HepG2 (cell line): ENCODE results near the gene PRM2. TPM values are rescaled to one million over a fixed set of nuclear protein-coding genes. Genes with fewer than 3 reads are reported as not detected.
A peak's percentile ranks its signal among the peaks of the same experiment; 100 is the strongest.

ENCODE experiments used
- ARNT ChIP-seq: fragments of 450-650 bp; IDR thresholded peaks from 2 replicates; pipeline ENCODE4 v1.6.1; 2017
- GABPA ChIP-seq, 2 experiments: IDR thresholded peaks; 2 replicates each; pipeline ENCODE4 v1.6.1; 2011 to 2016; ENCODE audit warnings: low read depth in 2 of 2, low read length in 1 of 2, missing biosample characterization in 1 of 2, missing genetic modification characterization in 1 of 2
- GLI4 ChIP-seq: sonication (generic); formaldehyde crosslinking; IDR thresholded peaks from 2 replicates; pipeline ENCODE4 v1.5.1; 2020; ENCODE audit warnings: missing genetic modification reagents, mild to moderate bottlenecking, moderate library complexity, borderline replicate concordance
- IRX3 ChIP-seq: sonication (generic); formaldehyde crosslinking; IDR thresholded peaks from 2 replicates; pipeline ENCODE4 v1.8.1; 2023; ENCODE audit warnings: mild to moderate bottlenecking, low read depth, missing genetic modification reagents, borderline replicate concordance
- NFKBIZ ChIP-seq: IDR thresholded peaks from 2 replicates; pipeline ENCODE4 v1.6.1; 2018; ENCODE audit warnings: missing genetic modification reagents, missing compliant biosample characterization
- SCMH1 ChIP-seq: sonication (generic); formaldehyde crosslinking; IDR thresholded peaks from 2 replicates; pipeline ENCODE4 v1.9.0; 2021; ENCODE audit warnings: missing genetic modification reagents, mild to moderate bottlenecking, borderline replicate concordance
- ZNF333 ChIP-seq: sonication (generic); formaldehyde crosslinking; IDR thresholded peaks from 2 replicates; pipeline ENCODE4 v1.4.0; 2020; ENCODE audit warnings: mild to moderate bottlenecking, missing genetic modification reagents, borderline replicate concordance
- ZNF549 ChIP-seq: sonication (generic); formaldehyde crosslinking; IDR thresholded peaks from 2 replicates; pipeline ENCODE4 v1.5.0; 2020; ENCODE audit warnings: missing genetic modification reagents
- ZNF775 ChIP-seq: sonication (generic); formaldehyde crosslinking; IDR thresholded peaks from 2 replicates; pipeline ENCODE4 v1.4.0; 2020; ENCODE audit warnings: missing genetic modification reagents, mild to moderate bottlenecking, moderate library complexity, borderline replicate concordance
- ZNF782 ChIP-seq: sonication (generic); formaldehyde crosslinking; IDR thresholded peaks from 2 replicates; pipeline ENCODE4 v1.4.0; 2020; ENCODE audit warnings: missing genetic modification reagents, mild to moderate bottlenecking, borderline replicate concordance
- ZNF891 ChIP-seq: sonication (generic); formaldehyde crosslinking; IDR thresholded peaks from 2 replicates; pipeline ENCODE4 v1.5.0; 2020; ENCODE audit warnings: mild to moderate bottlenecking, missing genetic modification reagents
- polyA plus RNA-seq, 8 experiments: library from polyadenylated mRNA; depleted of rRNA in 3 of 8; stranded (reverse) in 7 of 8; unstranded in 1 of 8; fragments of >200 nt; fragmentation: Illumina TruSeq in 4 of 8; extraction: Trizol in 4 of 8; gene quantifications; 2 replicates each; pipeline versions ENCODE4 v1.2.1 to v1.2.3, GENCODE V29; 2011 to 2016; ENCODE audit warnings: low read depth in 4 of 8, missing spikeins in 1 of 8, mixed read lengths in 1 of 8; ENCODE audit not compliant: insufficient read depth in 1 of 8
- total RNA-seq, 5 experiments: library from RNA; depleted of rRNA; stranded (reverse); fragments of >200 nt; fragmentation: Illumina TruSeq; extraction: Trizol; gene quantifications; 2 replicates each; pipeline ENCODE4 v1.2.3, GENCODE V29; 2016; ENCODE audit warnings: low read depth in 1 of 5
- TF ChIP-seq, protein P1 (sequence below): sonication (generic); formaldehyde crosslinking; IDR thresholded peaks from 2 replicates; pipeline ENCODE4 v1.4.0; 2020; ENCODE audit warnings: missing genetic modification reagents, borderline replicate concordance
- TF ChIP-seq, protein P2 (sequence below): sonication (generic); formaldehyde crosslinking; IDR thresholded peaks from 2 replicates; pipeline ENCODE4 v1.8.1; 2023; ENCODE audit warnings: mild to moderate bottlenecking, missing genetic modification reagents
- TF ChIP-seq, protein P3 (sequence below): IDR thresholded peaks from 2 replicates; pipeline ENCODE4 v1.6.1; 2016
- TF ChIP-seq, protein P4 (sequence below): sonication (generic); formaldehyde crosslinking; IDR thresholded peaks from 2 replicates; pipeline ENCODE4 v1.4.0; 2020; ENCODE audit warnings: missing genetic modification reagents
- TF ChIP-seq, protein P5 (sequence below): sonication (generic); formaldehyde crosslinking; IDR thresholded peaks from 2 replicates; pipeline ENCODE4 v1.5.0; 2020; ENCODE audit warnings: mild to moderate bottlenecking, missing genetic modification reagents, borderline replicate concordance

Gene PRM2
- total and polyA plus RNA-seq, 2 of the 13 experiments (the other 11 are each of a cell fraction or from before 2014, with no cell fraction given), result 0.54 TPM; not detected in 1

DNA sequence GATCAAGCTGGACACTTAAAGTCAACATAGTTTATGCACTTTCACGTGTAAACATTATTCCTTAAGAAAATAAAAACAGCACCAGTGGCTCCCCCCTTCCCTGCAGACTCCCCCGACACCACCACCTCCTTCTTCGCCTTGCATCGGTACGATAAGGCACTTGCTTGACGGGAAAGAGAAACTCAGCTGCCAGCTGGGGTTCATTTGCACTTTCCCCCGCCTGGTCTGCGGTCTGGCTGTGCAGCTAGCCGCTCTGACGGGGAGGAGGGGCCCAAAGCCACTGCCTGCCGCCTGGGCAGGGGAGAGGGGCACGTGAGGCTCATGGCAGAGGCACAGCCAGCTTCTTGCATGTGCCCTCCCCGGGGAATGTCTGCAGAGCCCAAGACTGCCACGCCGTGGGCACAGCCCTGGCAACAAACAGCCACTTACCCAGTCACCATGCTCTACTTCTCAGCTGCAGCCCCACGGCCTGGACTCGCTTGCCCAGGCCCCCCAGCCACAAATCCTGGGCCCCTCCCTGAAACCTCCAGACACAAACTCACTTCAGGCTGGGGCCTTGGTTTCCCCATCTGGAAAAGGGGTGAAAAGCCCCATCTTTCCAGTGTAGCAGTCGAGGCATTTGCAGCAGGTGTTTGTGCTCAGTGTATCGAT, 21.3 kb upstream of the PRM2 start (continued):
- TF ChIP-seq, protein P1, sequence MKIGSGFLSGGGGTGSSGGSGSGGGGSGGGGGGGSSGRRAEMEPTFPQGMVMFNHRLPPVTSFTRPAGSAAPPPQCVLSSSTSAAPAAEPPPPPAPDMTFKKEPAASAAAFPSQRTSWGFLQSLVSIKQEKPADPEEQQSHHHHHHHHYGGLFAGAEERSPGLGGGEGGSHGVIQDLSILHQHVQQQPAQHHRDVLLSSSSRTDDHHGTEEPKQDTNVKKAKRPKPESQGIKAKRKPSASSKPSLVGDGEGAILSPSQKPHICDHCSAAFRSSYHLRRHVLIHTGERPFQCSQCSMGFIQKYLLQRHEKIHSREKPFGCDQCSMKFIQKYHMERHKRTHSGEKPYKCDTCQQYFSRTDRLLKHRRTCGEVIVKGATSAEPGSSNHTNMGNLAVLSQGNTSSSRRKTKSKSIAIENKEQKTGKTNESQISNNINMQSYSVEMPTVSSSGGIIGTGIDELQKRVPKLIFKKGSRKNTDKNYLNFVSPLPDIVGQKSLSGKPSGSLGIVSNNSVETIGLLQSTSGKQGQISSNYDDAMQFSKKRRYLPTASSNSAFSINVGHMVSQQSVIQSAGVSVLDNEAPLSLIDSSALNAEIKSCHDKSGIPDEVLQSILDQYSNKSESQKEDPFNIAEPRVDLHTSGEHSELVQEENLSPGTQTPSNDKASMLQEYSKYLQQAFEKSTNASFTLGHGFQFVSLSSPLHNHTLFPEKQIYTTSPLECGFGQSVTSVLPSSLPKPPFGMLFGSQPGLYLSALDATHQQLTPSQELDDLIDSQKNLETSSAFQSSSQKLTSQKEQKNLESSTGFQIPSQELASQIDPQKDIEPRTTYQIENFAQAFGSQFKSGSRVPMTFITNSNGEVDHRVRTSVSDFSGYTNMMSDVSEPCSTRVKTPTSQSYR (CRISPR knock-in tag), result peak; percentile 83; the same call in 1 of the 2 replicates
- TF ChIP-seq, protein P2, sequence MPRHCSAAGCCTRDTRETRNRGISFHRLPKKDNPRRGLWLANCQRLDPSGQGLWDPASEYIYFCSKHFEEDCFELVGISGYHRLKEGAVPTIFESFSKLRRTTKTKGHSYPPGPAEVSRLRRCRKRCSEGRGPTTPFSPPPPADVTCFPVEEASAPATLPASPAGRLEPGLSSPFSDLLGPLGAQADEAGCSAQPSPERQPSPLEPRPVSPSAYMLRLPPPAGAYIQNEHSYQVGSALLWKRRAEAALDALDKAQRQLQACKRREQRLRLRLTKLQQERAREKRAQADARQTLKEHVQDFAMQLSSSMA, result peak; percentile 62; the same call in 1 of the 2 replicates
- TF ChIP-seq IRX3 (CRISPR knock-in tag) (peak; percentile 32; the same call in 1 of the 2 replicates), ZNF775 (CRISPR knock-in tag) (no peak), NFKBIZ (CRISPR knock-in tag) (no peak; the same call in 1 of the 2 replicates), ZNF782 (peak; percentile 5; the same call in 1 of the 2 replicates), SCMH1 (CRISPR knock-in tag) (no peak), GLI4 (CRISPR knock-in tag) (peak; percentile 75; the same call in 1 of the 2 replicates), ZNF891 (peak; percentile 40; the same call in 1 of the 2 replicates), GABPA (IDR thresholded peaks at IDR 0.05; ENCODE audit: low read depth, low read length) (no peak), GABPA (CRISPR knock-in tag; IDR thresholded peaks at IDR 0.05; ENCODE audit: low read depth) (no peak), ZNF549 (CRISPR knock-in tag) (no peak), ZNF333 (CRISPR knock-in tag) (0 out of 2 replicates have a peak, but pooled peaks have one; percentile 4), ARNT (no peak)
- TF ChIP-seq, protein P3, sequence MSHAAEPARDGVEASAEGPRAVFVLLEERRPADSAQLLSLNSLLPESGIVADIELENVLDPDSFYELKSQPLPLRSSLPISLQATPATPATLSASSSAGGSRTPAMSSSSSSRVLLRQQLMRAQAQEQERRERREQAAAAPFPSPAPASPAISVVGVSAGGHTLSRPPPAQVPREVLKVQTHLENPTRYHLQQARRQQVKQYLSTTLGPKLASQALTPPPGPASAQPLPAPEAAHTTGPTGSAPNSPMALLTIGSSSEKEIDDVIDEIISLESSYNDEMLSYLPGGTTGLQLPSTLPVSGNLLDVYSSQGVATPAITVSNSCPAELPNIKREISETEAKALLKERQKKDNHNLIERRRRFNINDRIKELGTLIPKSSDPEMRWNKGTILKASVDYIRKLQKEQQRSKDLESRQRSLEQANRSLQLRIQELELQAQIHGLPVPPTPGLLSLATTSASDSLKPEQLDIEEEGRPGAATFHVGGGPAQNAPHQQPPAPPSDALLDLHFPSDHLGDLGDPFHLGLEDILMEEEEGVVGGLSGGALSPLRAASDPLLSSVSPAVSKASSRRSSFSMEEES (CRISPR knock-in tag), result peak; percentile 74
- TF ChIP-seq, protein P4, sequence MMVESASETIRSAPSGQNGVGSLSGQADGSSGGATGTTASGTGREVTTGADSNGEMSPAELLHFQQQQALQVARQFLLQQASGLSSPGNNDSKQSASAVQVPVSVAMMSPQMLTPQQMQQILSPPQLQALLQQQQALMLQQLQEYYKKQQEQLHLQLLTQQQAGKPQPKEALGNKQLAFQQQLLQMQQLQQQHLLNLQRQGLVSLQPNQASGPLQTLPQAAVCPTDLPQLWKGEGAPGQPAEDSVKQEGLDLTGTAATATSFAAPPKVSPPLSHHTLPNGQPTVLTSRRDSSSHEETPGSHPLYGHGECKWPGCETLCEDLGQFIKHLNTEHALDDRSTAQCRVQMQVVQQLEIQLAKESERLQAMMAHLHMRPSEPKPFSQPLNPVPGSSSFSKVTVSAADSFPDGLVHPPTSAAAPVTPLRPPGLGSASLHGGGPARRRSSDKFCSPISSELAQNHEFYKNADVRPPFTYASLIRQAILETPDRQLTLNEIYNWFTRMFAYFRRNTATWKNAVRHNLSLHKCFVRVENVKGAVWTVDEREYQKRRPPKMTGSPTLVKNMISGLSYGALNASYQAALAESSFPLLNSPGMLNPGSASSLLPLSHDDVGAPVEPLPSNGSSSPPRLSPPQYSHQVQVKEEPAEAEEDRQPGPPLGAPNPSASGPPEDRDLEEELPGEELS (CRISPR knock-in tag), result peak; percentile 65; the same call in 1 of the 2 replicates
- TF ChIP-seq, protein P5, sequence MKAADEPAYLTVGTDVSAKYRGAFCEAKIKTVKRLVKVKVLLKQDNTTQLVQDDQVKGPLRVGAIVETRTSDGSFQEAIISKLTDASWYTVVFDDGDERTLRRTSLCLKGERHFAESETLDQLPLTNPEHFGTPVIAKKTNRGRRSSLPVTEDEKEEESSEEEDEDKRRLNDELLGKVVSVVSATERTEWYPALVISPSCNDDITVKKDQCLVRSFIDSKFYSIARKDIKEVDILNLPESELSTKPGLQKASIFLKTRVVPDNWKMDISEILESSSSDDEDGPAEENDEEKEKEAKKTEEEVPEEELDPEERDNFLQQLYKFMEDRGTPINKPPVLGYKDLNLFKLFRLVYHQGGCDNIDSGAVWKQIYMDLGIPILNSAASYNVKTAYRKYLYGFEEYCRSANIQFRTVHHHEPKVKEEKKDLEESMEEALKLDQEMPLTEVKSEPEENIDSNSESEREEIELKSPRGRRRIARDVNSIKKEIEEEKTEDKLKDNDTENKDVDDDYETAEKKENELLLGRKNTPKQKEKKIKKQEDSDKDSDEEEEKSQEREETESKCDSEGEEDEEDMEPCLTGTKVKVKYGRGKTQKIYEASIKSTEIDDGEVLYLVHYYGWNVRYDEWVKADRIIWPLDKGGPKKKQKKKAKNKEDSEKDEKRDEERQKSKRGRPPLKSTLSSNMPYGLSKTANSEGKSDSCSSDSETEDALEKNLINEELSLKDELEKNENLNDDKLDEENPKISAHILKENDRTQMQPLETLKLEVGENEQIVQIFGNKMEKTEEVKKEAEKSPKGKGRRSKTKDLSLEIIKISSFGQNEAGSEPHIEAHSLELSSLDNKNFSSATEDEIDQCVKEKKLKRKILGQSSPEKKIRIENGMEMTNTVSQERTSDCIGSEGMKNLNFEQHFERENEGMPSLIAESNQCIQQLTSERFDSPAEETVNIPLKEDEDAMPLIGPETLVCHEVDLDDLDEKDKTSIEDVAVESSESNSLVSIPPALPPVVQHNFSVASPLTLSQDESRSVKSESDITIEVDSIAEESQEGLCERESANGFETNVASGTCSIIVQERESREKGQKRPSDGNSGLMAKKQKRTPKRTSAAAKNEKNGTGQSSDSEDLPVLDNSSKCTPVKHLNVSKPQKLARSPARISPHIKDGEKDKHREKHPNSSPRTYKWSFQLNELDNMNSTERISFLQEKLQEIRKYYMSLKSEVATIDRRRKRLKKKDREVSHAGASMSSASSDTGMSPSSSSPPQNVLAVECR (CRISPR knock-in tag), result peak; percentile 59
